Neural progenitor cell (in vitro differentiated cells): ENCODE data around the gene GRIN2A.

Experiments
- CTCF ChIP-seq: fragments of 200-600 bp; sonication (generic); IDR thresholded peaks from 2 replicates; pipeline ENCODE4 v1.5.1; 2017; ENCODE audit warnings: antibody characterized with exemption, mild to moderate bottlenecking
- EZH2 ChIP-seq: fragments of 200-600 bp; sonication (generic); IDR thresholded peaks from 2 replicates; pipeline ENCODE4 v1.6.1; 2017; ENCODE audit warnings: antibody characterized with exemption, mild to moderate bottlenecking, moderate library complexity
- EZH2phosphoT487 ChIP-seq: fragments of 200-600 bp; sonication (generic); IDR thresholded peaks from 2 replicates; pipeline ENCODE4 v1.6.1; 2017; ENCODE audit warnings: antibody characterized with exemption

GRCh38 chr16:10171221-10171620 lies 11.0 kb downstream of the GRIN2A start:
- TF ChIP-seq CTCF: no peak
- TF ChIP-seq EZH2phosphoT487: no peak
- no peak for TF ChIP-seq EZH2
